ENCODE data around the gene POR. TPM values are rescaled to one million over a fixed set of nuclear protein-coding genes. Genes with fewer than 3 reads are reported as not detected.
"Not testable (repeated sequence)": the region's sequence is repeated elsewhere in the genome, so short reads cannot be mapped to it uniquely, and the experiment has no call there.

The POR gene
- total and polyA plus RNA-seq, 7 donors: 20.4 to 98.9 (median 39.3) TPM

DNA sequence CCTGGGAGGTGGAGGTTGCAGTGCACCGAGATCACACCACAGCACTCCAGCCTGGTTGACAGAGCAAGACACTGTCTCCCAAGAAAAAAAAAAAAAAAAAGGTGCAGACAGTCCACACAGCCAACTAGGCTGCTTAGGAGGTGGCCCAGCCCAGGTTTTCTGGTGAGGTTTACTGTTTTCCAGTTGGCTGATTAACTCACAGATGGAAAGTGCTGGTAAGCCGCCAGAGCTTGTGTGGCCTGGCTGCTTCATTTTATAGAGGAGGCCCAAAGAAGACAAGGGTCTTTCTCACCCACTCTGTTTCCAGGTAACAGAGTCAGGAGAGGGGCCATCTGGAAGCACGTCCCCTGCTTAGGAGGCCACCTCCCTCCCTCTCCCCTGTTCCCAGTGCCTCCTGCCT lies 29.9 kb upstream of the POR start:
- Histone ChIP-seq H3K4me1 (peaks cover 0 to 10% (median 3%) of the 10 kb centered on the region in 4 donors), H3K9me3 (no peaks in the 10 kb centered on the region), H3K27ac (no peak overlapping the region), H3K36me3 (peaks cover 13 to 78% (median 48%) of the 10 kb centered on the region in 4 donors), H3K27me3 (no peaks in the 10 kb centered on the region), H3K4me3 (no peak overlapping the region)
- intact Hi-C loops (cut with DNase I): no loop called here
- DNase-seq: no peak
- WGBS, 2 donors: 74 to 76% methylated on average over 3 of the region's 3 CpGs
- TF ChIP-seq, protein P1, sequence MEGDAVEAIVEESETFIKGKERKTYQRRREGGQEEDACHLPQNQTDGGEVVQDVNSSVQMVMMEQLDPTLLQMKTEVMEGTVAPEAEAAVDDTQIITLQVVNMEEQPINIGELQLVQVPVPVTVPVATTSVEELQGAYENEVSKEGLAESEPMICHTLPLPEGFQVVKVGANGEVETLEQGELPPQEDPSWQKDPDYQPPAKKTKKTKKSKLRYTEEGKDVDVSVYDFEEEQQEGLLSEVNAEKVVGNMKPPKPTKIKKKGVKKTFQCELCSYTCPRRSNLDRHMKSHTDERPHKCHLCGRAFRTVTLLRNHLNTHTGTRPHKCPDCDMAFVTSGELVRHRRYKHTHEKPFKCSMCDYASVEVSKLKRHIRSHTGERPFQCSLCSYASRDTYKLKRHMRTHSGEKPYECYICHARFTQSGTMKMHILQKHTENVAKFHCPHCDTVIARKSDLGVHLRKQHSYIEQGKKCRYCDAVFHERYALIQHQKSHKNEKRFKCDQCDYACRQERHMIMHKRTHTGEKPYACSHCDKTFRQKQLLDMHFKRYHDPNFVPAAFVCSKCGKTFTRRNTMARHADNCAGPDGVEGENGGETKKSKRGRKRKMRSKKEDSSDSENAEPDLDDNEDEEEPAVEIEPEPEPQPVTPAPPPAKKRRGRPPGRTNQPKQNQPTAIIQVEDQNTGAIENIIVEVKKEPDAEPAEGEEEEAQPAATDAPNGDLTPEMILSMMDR (IDR thresholded peaks at IDR 0.05): no peak
- TF ChIP-seq EP300 (IDR thresholded peaks at IDR 0.05): no peak
- no peak for TF ChIP-seq POLR2AphosphoS5 (IDR thresholded peaks at IDR 0.05)
- no peak for TF ChIP-seq POLR2A (IDR thresholded peaks at IDR 0.05)

- intact Hi-C loops (cut with DNase I): no loop called here
- peaks cover 7 to 56% (median 34%) of the 10 kb centered on the region in 4 donors for H3K36me3 ChIP-seq
- TF ChIP-seq EP300 (IDR thresholded peaks at IDR 0.05): no peak
- no peak for TF ChIP-seq POLR2A (IDR thresholded peaks at IDR 0.05)
- 97% methylated on average over 13 of the region's 13 CpGs for WGBS, 2 donors
- no peak for DNase-seq
- no peaks in the 10 kb centered on the region for H3K4me1 ChIP-seq
- H3K27ac ChIP-seq: no peak overlapping the region
- no peaks in the 10 kb centered on the region for H3K27me3 ChIP-seq
- H3K4me3 ChIP-seq: no peak overlapping the region
- no peaks in the 10 kb centered on the region for H3K9me3 ChIP-seq
Observed at GRCh38 chr7:75887669-75888369, 27.1 kb upstream of the POR start.

DNA sequence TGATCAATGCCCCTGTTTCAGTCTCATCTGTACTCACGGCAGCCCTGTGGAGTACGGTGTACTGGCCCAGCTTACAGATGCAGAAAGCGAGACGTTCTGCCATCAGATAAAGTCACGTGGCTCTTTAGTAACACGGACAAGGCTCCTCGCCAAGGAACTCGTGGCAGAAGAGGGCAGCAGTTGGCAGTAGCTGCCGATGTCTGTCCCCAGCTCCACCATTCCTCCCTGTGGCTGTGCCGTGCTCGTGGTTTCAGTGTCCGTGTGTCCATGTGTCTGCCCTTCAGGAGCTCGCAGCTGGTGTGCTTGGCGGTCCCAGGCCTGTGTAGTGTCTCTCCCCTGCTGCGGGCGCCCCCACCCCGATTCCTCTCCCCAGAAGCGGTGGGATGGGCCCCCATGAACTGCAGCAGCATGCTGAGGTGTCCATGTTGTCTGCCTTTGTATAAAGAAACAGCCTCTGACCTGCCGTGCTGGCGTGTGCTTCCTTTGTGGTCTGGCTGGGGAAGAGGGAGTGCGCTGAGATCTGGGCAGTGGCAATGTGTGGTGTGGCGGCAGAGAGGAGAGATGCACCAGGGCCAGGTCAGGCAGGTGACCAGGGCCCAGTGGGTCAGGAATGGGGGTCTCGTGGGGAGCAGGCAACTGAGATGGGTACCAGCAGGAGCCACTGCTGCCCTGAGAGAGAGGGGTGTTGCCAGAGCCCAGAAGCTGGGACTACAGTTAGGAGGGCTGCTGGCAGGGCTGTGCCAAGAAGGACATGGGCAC lies 26.3 kb upstream of the POR start:
- no peaks in the 10 kb centered on the region for H3K4me1 ChIP-seq
- no peaks in the 10 kb centered on the region for H3K27me3 ChIP-seq
- no peak overlapping the region for H3K4me3 ChIP-seq
- intact Hi-C loops (cut with DNase I): no loop called here
- TF ChIP-seq POLR2AphosphoS5 (IDR thresholded peaks at IDR 0.05): no peak
- no peak for TF ChIP-seq EP300 (IDR thresholded peaks at IDR 0.05)
- TF ChIP-seq POLR2A (IDR thresholded peaks at IDR 0.05): no peak
- TF ChIP-seq, protein P1 (IDR thresholded peaks at IDR 0.05): no peak
- 85 to 88% methylated on average over 23 of the region's 23 CpGs for WGBS, 2 donors
- peaks cover 5 to 49% (median 27%) of the 10 kb centered on the region in 4 donors for H3K36me3 ChIP-seq
- DNase-seq: no peak
- no peaks in the 10 kb centered on the region for H3K9me3 ChIP-seq
- no peak overlapping the region for H3K27ac ChIP-seq

- WGBS, 2 donors: 91 to 93% methylated on average over 11 of the region's 11 CpGs
- H3K36me3 ChIP-seq: peaks cover 5 to 42% (median 21%) of the 10 kb centered on the region in 4 donors
- TF ChIP-seq, protein P1 (IDR thresholded peaks at IDR 0.05): no peak
- TF ChIP-seq POLR2AphosphoS5 (IDR thresholded peaks at IDR 0.05) (no peak), EP300 (IDR thresholded peaks at IDR 0.05) (no peak), POLR2A (IDR thresholded peaks at IDR 0.05) (no peak)
- intact Hi-C loops (cut with DNase I): no loop called here
- no peaks in the 10 kb centered on the region for H3K27me3 ChIP-seq
- H3K27ac ChIP-seq: no peak overlapping the region
- H3K4me1 ChIP-seq: no peaks in the 10 kb centered on the region
- no peaks in the 10 kb centered on the region for H3K9me3 ChIP-seq
- no peak for DNase-seq
- H3K4me3 ChIP-seq: no peak overlapping the region
Observed at GRCh38 chr7:75889223-75889825, 25.6 kb upstream of the POR start.

- no peaks in the 10 kb centered on the region for H3K4me1 ChIP-seq
- H3K4me3 ChIP-seq: no peak overlapping the region
- TF ChIP-seq POLR2AphosphoS5 (IDR thresholded peaks at IDR 0.05): no peak
- TF ChIP-seq, protein P1 (IDR thresholded peaks at IDR 0.05): no peak
- TF ChIP-seq POLR2A (IDR thresholded peaks at IDR 0.05): no peak
- TF ChIP-seq EP300 (IDR thresholded peaks at IDR 0.05): no peak
- intact Hi-C loops (cut with DNase I): no loop called here
- no peak for DNase-seq
- no peak overlapping the region for H3K27ac ChIP-seq
- H3K36me3 ChIP-seq: peaks cover 5 to 37% (median 16%) of the 10 kb centered on the region in 4 donors
- no peaks in the 10 kb centered on the region for H3K9me3 ChIP-seq
- no peaks in the 10 kb centered on the region for H3K27me3 ChIP-seq
- WGBS, 2 donors: 88 to 89% methylated on average over 11 of the region's 11 CpGs
Observed at GRCh38 chr7:75889826-75890225, 25.1 kb upstream of the POR start.

DNA sequence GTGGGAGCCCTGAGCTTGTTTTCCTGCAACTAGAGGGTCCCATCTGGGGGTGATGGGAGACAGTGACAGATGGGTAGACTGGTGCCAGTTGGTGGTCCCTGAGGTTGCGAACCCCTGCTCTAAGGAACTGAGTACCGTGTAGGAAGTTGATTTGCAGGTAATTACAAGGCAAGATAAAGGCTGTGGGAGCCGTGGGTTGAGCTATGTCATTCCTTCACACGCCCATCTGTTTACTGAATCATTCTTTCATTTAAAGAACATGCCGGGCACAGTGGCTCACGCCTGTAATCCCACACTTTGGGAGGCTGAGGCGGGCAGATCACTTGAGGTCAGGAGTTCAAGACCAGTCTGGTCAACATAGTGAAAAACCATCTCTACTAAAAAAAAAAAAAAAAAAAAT lies 23.7 kb upstream of the POR start:
- H3K36me3 ChIP-seq: peaks cover 5 to 23% (median 8%) of the 10 kb centered on the region in 4 donors
- H3K4me3 ChIP-seq; H3K27me3 ChIP-seq; H3K27ac ChIP-seq; H3K9me3 ChIP-seq; intact Hi-C loops (cut with DNase I); H3K4me1 ChIP-seq; DNase-seq: not testable (repeated sequence)
- 55 to 73% methylated on average over 7 of the region's 7 CpGs for WGBS, 2 donors

Measured in sigmoid colon (tissue), 7 donors.